Posterior cingulate gyrus (tissue), 11 donors: ENCODE data around the gene ZBTB20.

ENCODE experiments used
- DNase-seq, 10 donors: peaks; one replicate each; pipeline versions ENCODE4 v3.0.0 to v3.0.0-alpha.2; 2020 to 2021; ENCODE audit warnings: mixed read lengths in 3 of 10
- intact Hi-C: fragments of 100-400 bp; cut with DNase I; formaldehyde crosslinking; loops from one replicate; pipeline ENCODE4 v1.15.1; 2023

ZBTB20 gene

GRCh38 chr3:114623420-114624046 lies 523.6 kb downstream of the ZBTB20 start:
- intact Hi-C loops = no loop called here
- no peak for DNase-seq

- no peak for DNase-seq
- intact Hi-C loops = no loop called here
These were observed 525.1 kb downstream of the ZBTB20 start for GRCh38 chr3:114622001-114622400.

- intact Hi-C loops = no loop called here
These were observed 527.3 kb downstream of the ZBTB20 start for GRCh38 chr3:114619771-114620170.

GRCh38 chr3:114615523-114616085 lies 531.5 kb downstream of the ZBTB20 start:
- intact Hi-C loops = no loop called here

More at GRCh38 chr3:114619771-114620170, 527.3 kb downstream of the ZBTB20 start:
- DNase-seq = no peak

GRCh38 chr3:114609973-114610630 lies 537.0 kb downstream of the ZBTB20 start:
- DNase-seq = no peak
- intact Hi-C loops = no loop called here

More at GRCh38 chr3:114615523-114616085, 531.5 kb downstream of the ZBTB20 start:
- no peak for DNase-seq

GRCh38 chr3:114608293-114608692 lies 538.8 kb downstream of the ZBTB20 start:
- no peak for DNase-seq
- intact Hi-C loops = no loop called here

GRCh38 chr3:114606336-114606735 lies 540.8 kb downstream of the ZBTB20 start:
- intact Hi-C loops = no loop called here
- DNase-seq = no peak

GRCh38 chr3:114600571-114600970 lies 546.5 kb downstream of the ZBTB20 start:
- DNase-seq = no peak
- intact Hi-C loops = no loop called here

GRCh38 chr3:114597871-114598270 lies 549.2 kb downstream of the ZBTB20 start:
- no peak for DNase-seq
- intact Hi-C loops = no loop called here

GRCh38 chr3:114597012-114597411 lies 550.1 kb downstream of the ZBTB20 start:
- DNase-seq = no peak
- intact Hi-C loops = no loop called here

- intact Hi-C loops = no loop called here
- DNase-seq = no peak
These were observed 550.9 kb downstream of the ZBTB20 start for GRCh38 chr3:114596147-114596546.

GRCh38 chr3:114595522-114596028 lies 551.5 kb downstream of the ZBTB20 start:
- intact Hi-C loops = no loop called here
- no peak for DNase-seq

GRCh38 chr3:114590309-114591047 lies 556.6 kb downstream of the ZBTB20 start:
- intact Hi-C loops = no loop called here
- DNase-seq = peak in 1 of 10 donors; percentile 69

GRCh38 chr3:114587986-114588385 lies 559.1 kb downstream of the ZBTB20 start:
- no peak for DNase-seq
- intact Hi-C loops = no loop called here

- no peak for DNase-seq
- intact Hi-C loops = no loop called here
These were observed 561.0 kb downstream of the ZBTB20 start for GRCh38 chr3:114586119-114586518.

GRCh38 chr3:114585687-114586086 lies 561.4 kb downstream of the ZBTB20 start:
- no peak for DNase-seq
- intact Hi-C loops = no loop called here

GRCh38 chr3:114584734-114585371 lies 562.2 kb downstream of the ZBTB20 start:
- DNase-seq = peak in 1 of 10 donors; percentile 25
- intact Hi-C loops = no loop called here

- DNase-seq = no peak
- intact Hi-C loops = no loop called here
These were observed 564.2 kb downstream of the ZBTB20 start for GRCh38 chr3:114582929-114583328.

- DNase-seq = no peak
- intact Hi-C loops = no loop called here
These were observed 574.6 kb downstream of the ZBTB20 start for GRCh38 chr3:114572364-114573062.

GRCh38 chr3:114571363-114571762 lies 575.7 kb downstream of the ZBTB20 start:
- intact Hi-C loops = no loop called here
- DNase-seq = no peak
